Esophagus muscularis mucosa (tissue), 3 donors: ENCODE data around the gene RUFY3.

Experiments
- CTCF ChIP-seq, 3 experiments: fragments of 200-600 bp in 2 of 3; fragments of 450-650 bp in 1 of 3; sonication (generic) in 2 of 3; IDR thresholded peaks; one replicate each; pipeline ENCODE4 v1.5.1; 2017 to 2019; ENCODE audit warnings: antibody characterized with exemption in 3 of 3, mild to moderate bottlenecking in 2 of 3, moderate library complexity in 1 of 3
- POLR2A ChIP-seq: fragments of 450-650 bp; IDR thresholded peaks from one replicate; pipeline ENCODE4 v1.6.1; 2017; ENCODE audit warnings: antibody characterized with exemption, moderate library complexity, mild to moderate bottlenecking, low read depth

DNA sequence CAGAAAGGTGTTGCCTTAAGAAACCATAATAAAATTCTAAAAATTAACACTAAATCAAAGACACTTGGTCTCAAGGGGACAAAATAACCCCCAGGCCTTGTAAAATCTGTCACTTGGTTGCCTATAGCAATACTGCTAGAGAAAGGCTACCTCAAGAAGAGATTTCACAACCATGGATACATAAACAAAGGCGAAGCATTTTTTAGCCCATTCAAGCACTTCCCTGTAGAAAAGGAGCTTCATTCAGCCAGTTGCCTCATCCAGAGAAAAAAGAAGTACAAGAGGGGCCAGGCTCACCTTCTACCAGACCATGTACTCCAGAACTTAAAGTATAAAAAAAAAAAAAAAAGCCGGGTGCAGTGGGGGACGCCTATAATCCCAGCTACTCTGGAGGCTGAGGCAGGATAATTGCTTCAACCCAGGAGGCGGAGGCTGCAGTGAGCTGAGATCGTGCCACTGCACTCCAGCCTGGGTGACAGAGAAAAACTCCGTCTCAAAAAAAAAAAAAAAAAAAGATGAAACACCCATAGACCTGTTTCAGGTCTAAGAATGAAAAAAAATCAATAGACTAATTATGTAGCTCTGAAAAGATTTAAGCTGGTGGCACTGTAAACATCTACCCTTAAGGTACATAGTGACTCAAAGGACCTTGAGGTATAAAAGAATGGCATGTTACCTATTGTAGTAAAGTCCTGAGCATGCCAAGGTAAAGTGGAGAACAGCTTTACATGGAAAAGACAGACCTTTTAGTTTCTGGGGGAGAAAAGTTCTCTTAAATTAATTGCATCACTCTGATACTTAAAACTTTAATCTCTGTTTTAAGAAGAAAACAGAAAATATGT is 18.0 kb downstream of the RUFY3 start:
- TF ChIP-seq CTCF (IDR thresholded peaks at IDR 0.05) (no peak), POLR2A (no peak)
